Measurements from ENCODE around the gene ZNF182. TPM values are rescaled to one million over a fixed set of nuclear protein-coding genes. Genes with fewer than 3 reads are reported as not detected.

Gene ZNF182
- total RNA-seq, 1 experiment from 2014 or later: 3.5 TPM

Other genes starting within 250 kb of the ZNF182 start
- 3.7 and 3.9 TPM in 2 replicates for gene ZNF81, start 167.1 kb downstream of the ZNF182 start, total RNA-seq (2014; rRNA removed; shearing (Covaris generic))
- not detected in 2 replicates for gene SPACA5, start 3.0 kb upstream of the ZNF182 start, total RNA-seq (2014; rRNA removed; shearing (Covaris generic))
- 1.0 and 1.4 TPM in 2 replicates for gene ZNF630, start 67.7 kb upstream of the ZNF182 start, total RNA-seq (2014; rRNA removed; shearing (Covaris generic))
- not detected in 2 replicates for gene SPACA5B, start 126.6 kb upstream of the ZNF182 start, total RNA-seq (2014; rRNA removed; shearing (Covaris generic))
- gene SSX5, start 192.8 kb upstream of the ZNF182 start, total RNA-seq (2014; rRNA removed; shearing (Covaris generic)): not detected in 2 replicates

Data from H7 (cell line).